ENCODE measurements around the gene ZNF563. TPM values are rescaled to one million over a fixed set of nuclear protein-coding genes. Genes with fewer than 3 reads are reported as not detected.

Gene ZNF563
- total and polyA plus RNA-seq, 2 of the 8 experiments (the other 6 are each of a cell fraction or from before 2014, with no cell fraction given) = 0.91 to 2.3 TPM

- no peak overlapping the region for H3K27ac ChIP-seq (ENCODE audit: low read depth, low read length)
- H3K56ac ChIP-seq (replicated peaks; ENCODE audit: insufficient read length, low read depth, low read length) = no peak overlapping the region
- H2BK20ac ChIP-seq (ENCODE audit: low read length) = no peak overlapping the region
- no peak overlapping the region for H2AFZ ChIP-seq (ENCODE audit: low read length)
- H3K4me3 ChIP-seq (ENCODE audit: extremely low read depth in 1 of 4, insufficient read depth in 2 of 4, low read depth in 3 of 4, low read length in 4 of 4) = no peak overlapping the region
- H2BK5ac ChIP-seq (ENCODE audit: low read depth, low read length) = no peak overlapping the region
- peaks cover 0 to 2% (median 0%) of the 10 kb centered on the region in 4 experiments; a peak in 1 of 8 replicates for H3K36me3 ChIP-seq (ENCODE audit: control insufficient read depth in 2 of 4, insufficient read depth in 4 of 4, low read length in 3 of 4)
- no peaks in the 10 kb centered on the region for H3K27me3 ChIP-seq (replicated peaks in 1 of 4; ENCODE audit: control insufficient read depth in 3 of 4, extremely low read depth in 1 of 4, insufficient read depth in 3 of 4, low read length in 3 of 4)
- H4K20me1 ChIP-seq (replicated peaks in 1 of 2; ENCODE audit: control insufficient read depth in 1 of 2, insufficient read depth in 2 of 2, low read length in 2 of 2) = no peaks in the 10 kb centered on the region
- no peaks in the 10 kb centered on the region for H3K79me2 ChIP-seq (ENCODE audit: control insufficient read depth in 1 of 2, insufficient read depth in 2 of 2, low read length in 2 of 2)
- H2BK120ac ChIP-seq (replicated peaks; ENCODE audit: low read depth, low read length) = no peak overlapping the region
- H4K5ac ChIP-seq (ENCODE audit: insufficient read length, low read depth, low read length) = no peak overlapping the region
- TF ChIP-seq POLR2AphosphoS5 (IDR thresholded peaks at IDR 0.05; ENCODE audit: low read depth, low read length) (no peak), BCL11A (IDR thresholded peaks at IDR 0.05; ENCODE audit: low read depth in 2 of 2, low read length in 2 of 2) (no peak), SRF (IDR thresholded peaks at IDR 0.05; ENCODE audit: low read depth, low read length) (no peak), ZNF274 (IDR thresholded peaks at IDR 0.05; ENCODE audit: borderline replicate concordance, extremely low read depth, low read length) (peak; percentile 63)
- H3K4ac ChIP-seq (replicated peaks; ENCODE audit: insufficient read length, low read depth, low read length) = no peak overlapping the region
- H3K9me3 ChIP-seq (ENCODE audit: insufficient read depth in 2 of 2, low read depth in 1 of 2, low read length in 1 of 2) = peaks cover 32 to 45% of the 10 kb centered on the region in 2 experiments
- 91% methylated on average over 5 of the region's 5 CpGs; no CpG with 5 or more reads in 1 of the 2 experiments for WGBS, 2 experiments (ENCODE audit: extremely low coverage in 1 of 2, insufficient coverage in 1 of 2, insufficient read length in 1 of 2, insufficient replicate concordance in 2 of 2, low coverage in 1 of 2, low lambda C conversion rate in 2 of 2, missing lambda C conversion rate in 1 of 2)
- H4K91ac ChIP-seq (replicated peaks; ENCODE audit: insufficient read length, low read length) = no peak overlapping the region
- no peaks in the 10 kb centered on the region for H3K23me2 ChIP-seq (ENCODE audit: low read depth, low read length)
- no peak overlapping the region for H2BK15ac ChIP-seq (ENCODE audit: low read length)
- no peak for DNase-seq (ENCODE audit: low read depth in 1 of 2, low spot score in 2 of 2)
- no peak overlapping the region for H2AK5ac ChIP-seq (ENCODE audit: low read depth, low read length)
- CTCF ChIA-PET (ENCODE audit: partially characterized antibody) = interaction anchor here (0.7 kb wide), 1 partner anchor 1663 kb away, joined by 3 read pairs; no protein-coding TSS in a partner anchor
- H2BK12ac ChIP-seq (ENCODE audit: low read depth, low read length) = no peak overlapping the region
- H3K4me1 ChIP-seq (replicated peaks in 1 of 4; ENCODE audit: control insufficient read depth in 3 of 4, insufficient read depth in 4 of 4, low read length in 3 of 4) = no peaks in the 10 kb centered on the region
- no peak overlapping the region for H3K18ac ChIP-seq (ENCODE audit: extremely low read depth, low read length)
- H3K23ac ChIP-seq (ENCODE audit: insufficient read length) = no peak overlapping the region
- H3K14ac ChIP-seq (ENCODE audit: insufficient read length) = no peak overlapping the region
- H3K4me2 ChIP-seq (ENCODE audit: insufficient read depth in 1 of 2, low read depth in 2 of 2, low read length in 2 of 2) = no peak overlapping the region
- H3K79me1 ChIP-seq (ENCODE audit: low read depth, low read length) = no peaks in the 10 kb centered on the region
- POLR2A ChIA-PET (ENCODE audit: partially characterized antibody) = no interaction called here
- no peak overlapping the region for H4K8ac ChIP-seq (ENCODE audit: extremely low read depth, insufficient read depth, low read length)
- FAIRE-seq = no peak
- H3K9ac ChIP-seq (replicated peaks in 1 of 4; ENCODE audit: extremely low read depth in 1 of 4, low read depth in 3 of 4, low read length in 3 of 4) = no peak overlapping the region
These were observed 46.5 kb upstream of the ZNF563 start for GRCh38 chr19:12379732-12380443.
